Fibroblast of villous mesenchyme (primary cell): ENCODE data around the gene OR2T27. TPM values are rescaled to one million over a fixed set of nuclear protein-coding genes. Genes with fewer than 3 reads are reported as not detected.

ENCODE experiments used
- DNase-seq: peaks from one replicate; pipeline ENCODE4 v3.0.0-alpha.2; 2010; ENCODE audit warnings: low read depth
- H3K4me3 ChIP-seq: 2 replicates; pipeline ENCODE4 v1.5.1; 2011; ENCODE audit warnings: low read depth, mild to moderate bottlenecking, low read length
- CTCF ChIP-seq: IDR thresholded peaks from 2 replicates; pipeline ENCODE4 v1.5.1; 2012; ENCODE audit warnings: low read depth, mild to moderate bottlenecking, low read length; ENCODE audit not compliant: insufficient read depth
- total RNA-seq: library from RNA; depleted of rRNA; stranded (reverse); fragments of >200 nt; gene quantifications from 2 replicates; pipeline ENCODE4 v1.2.3, GENCODE V29; 2012

The OR2T27 gene
- total RNA-seq, 1 donor: not detected

- DNase-seq: no peak
- TF ChIP-seq CTCF: no peak
- no peak overlapping the region for H3K4me3 ChIP-seq
Observed at GRCh38 chr1:248618878-248619277, 36.5 kb downstream of the OR2T27 start.

GRCh38 chr1:248618119-248618518 is 37.2 kb downstream of the OR2T27 start:
- no peak for TF ChIP-seq CTCF

GRCh38 chr1:248613742-248614141 is 41.6 kb downstream of the OR2T27 start:
- TF ChIP-seq CTCF: no peak
- H3K4me3 ChIP-seq: no peak overlapping the region
- no peak for DNase-seq

More at GRCh38 chr1:248618119-248618518, 37.2 kb downstream of the OR2T27 start:
- H3K4me3 ChIP-seq: no peak overlapping the region
- DNase-seq: no peak

GRCh38 chr1:248611883-248612414 is 43.4 kb downstream of the OR2T27 start:
- no peak for TF ChIP-seq CTCF
- no peak for DNase-seq

GRCh38 chr1:248610301-248610700 is 45.0 kb downstream of the OR2T27 start:
- H3K4me3 ChIP-seq: no peak overlapping the region
- TF ChIP-seq CTCF: no peak
- no peak for DNase-seq

More at GRCh38 chr1:248611883-248612414, 43.4 kb downstream of the OR2T27 start:
- H3K4me3 ChIP-seq: no peak overlapping the region

Other genes with a start within 250 kb of the OR2T27 start
- gene OR2T2, start 209.9 kb downstream of the OR2T27 start, total RNA-seq: not detected in 2 replicates
- gene OR2T3, start 182.2 kb downstream of the OR2T27 start, total RNA-seq: not detected in 2 replicates
- not detected in 2 replicates for gene OR2T5, start 166.9 kb downstream of the OR2T27 start, total RNA-seq
- gene OR2G6, start 147.5 kb downstream of the OR2T27 start, total RNA-seq: not detected in 2 replicates
- gene OR2T29, start 92.8 kb downstream of the OR2T27 start, total RNA-seq: not detected in 2 replicates
- gene OR2T34, start 80.8 kb downstream of the OR2T27 start, total RNA-seq: not detected in 2 replicates
- gene OR2T10, start 57.8 kb downstream of the OR2T27 start, total RNA-seq: not detected in 2 replicates
- not detected in 2 replicates for gene OR2T11, start 20.4 kb downstream of the OR2T27 start, total RNA-seq
- gene OR2T35, start 10.2 kb downstream of the OR2T27 start, total RNA-seq: not detected in 2 replicates
- gene OR14I1, start 47.2 kb upstream of the OR2T27 start, total RNA-seq: not detected in 2 replicates
- under 0.01 TPM in 1 of 2 replicates, not detected in the other for gene LYPD8, start 100.2 kb upstream of the OR2T27 start, total RNA-seq
- 26.1 and 28.9 TPM in 2 replicates for gene SH3BP5L, start 170.4 kb upstream of the OR2T27 start, total RNA-seq
- 17.7 and 19.4 TPM in 2 replicates for gene ZNF672, start 182.7 kb upstream of the OR2T27 start, total RNA-seq
- gene ZNF692, start 203.6 kb upstream of the OR2T27 start, total RNA-seq: 10.6 and 22.0 TPM in 2 replicates